A549 (cell line): ENCODE data around the gene MBD2. TPM values are rescaled to one million over a fixed set of nuclear protein-coding genes. Genes with fewer than 3 reads are reported as not detected.
"Not testable (repeated sequence)": the region's sequence is repeated elsewhere in the genome, so short reads cannot be mapped to it uniquely, and the experiment has no call there.

Experiments used
- ATAC-seq, 2 experiments: fragments of 200-7000 bp in 1 of 2; fragments of >200 bp in 1 of 2; cut with Nextera tagmentation in 1 of 2; cut with Tn5 transposase in 1 of 2; 3 replicates each; pipeline versions ENCODE4 v1.8.0 to v1.9.1; 2018 to 2020; ENCODE audit warnings: mild to moderate bottlenecking in 1 of 2, moderate library complexity in 1 of 2
- CTCF ChIA-PET: fragments of 300-600 bp; sonication (Branson Sonifier 250); formaldehyde crosslinking; extraction: SDS; loops from one replicate; lab custom pipeline; 2021; ENCODE audit warnings: antibody characterized with exemption, inconsistent platforms; lab: Yijun Ruan, JAX
- POLR2A ChIA-PET: fragments of 350-600 bp; formaldehyde crosslinking; extraction: SDS; loops from one replicate; lab custom pipeline; 2021; ENCODE audit warnings: antibody characterized with exemption, inconsistent platforms; lab: Yijun Ruan, JAX
- DNase-seq, 2 experiments: peaks; one replicate each; pipeline versions ENCODE4 v3.0.0 to v3.0.0-alpha.2; 2011 to 2016; ENCODE audit warnings: low read depth in 1 of 2, low spot score in 1 of 2
- FAIRE-seq: peaks from 2 replicates; lab custom pipeline; 2011; peaks lifted over from hg19 to GRCh38; lab: Jason Lieb, UNC
- H3K27ac ChIP-seq, 2 experiments: fragments of >200 bp; sonication (Bioruptor Twin); formaldehyde crosslinking; 3 replicates each; pipeline ENCODE4 v1.5.1; 2016 to 2017
- H3K4me1 ChIP-seq: fragments of >200 bp; sonication (Bioruptor Twin); formaldehyde crosslinking; 3 replicates; pipeline ENCODE4 v1.6.1; 2016
- H3K4me2 ChIP-seq: fragments of >200 bp; sonication (Bioruptor Twin); formaldehyde crosslinking; 3 replicates; pipeline ENCODE4 v1.6.1; 2016
- H3K4me3 ChIP-seq: fragments of >200 bp; sonication (Bioruptor Twin); formaldehyde crosslinking; 3 replicates; pipeline ENCODE4 v1.5.1; 2016
- H3K9me3 ChIP-seq: fragments of >200 bp; sonication (Bioruptor Twin); formaldehyde crosslinking; 3 replicates; pipeline ENCODE4 v1.6.1; 2016
- BHLHE40 ChIP-seq: IDR thresholded peaks from 2 replicates; pipeline ENCODE4 v1.6.1; 2012; ENCODE audit warnings: low read depth, low read length, inconsistent platforms
- CHD2 ChIP-seq: fragments of 150-350 bp; IDR thresholded peaks from 2 replicates; pipeline ENCODE4 v1.6.1; 2014; ENCODE audit warnings: low read length; ENCODE audit not compliant: partially characterized antibody
- FOSL2 ChIP-seq, 2 experiments: fragments of 450-650 bp in 1 of 2; fragments of >200 bp in 1 of 2; sonication (Bioruptor Twin) in 1 of 2; formaldehyde crosslinking; IDR thresholded peaks; 2 replicates each; pipeline versions ENCODE4 v1.5.0 to v1.6.1; 2016 to 2020; ENCODE audit warnings: mild to moderate bottlenecking in 1 of 2, moderate library complexity in 1 of 2
- GATA3 ChIP-seq: IDR thresholded peaks from 2 replicates; pipeline ENCODE4 v1.6.1; 2012; ENCODE audit warnings: borderline replicate concordance
- HOXB5 ChIP-seq: fragments of 250-450 bp; sonication (Bioruptor Pico); IDR thresholded peaks from 2 replicates; pipeline ENCODE4 v1.5.0; 2020; ENCODE audit warnings: mild to moderate bottlenecking, moderate library complexity
- JUNB ChIP-seq: fragments of >200 bp; sonication (Bioruptor Twin); formaldehyde crosslinking; IDR thresholded peaks from 2 replicates; pipeline ENCODE4 v1.6.1; 2016
- MAFK ChIP-seq: fragments of 450-650 bp; IDR thresholded peaks from 2 replicates; pipeline ENCODE4 v1.6.1; 2014; ENCODE audit not compliant: partially characterized antibody
- NPAS2 ChIP-seq: fragments of 250-450 bp; sonication (Bioruptor Pico); IDR thresholded peaks from 2 replicates; pipeline ENCODE4 v1.8.0; 2022; ENCODE audit warnings: mild to moderate bottlenecking, moderate library complexity, borderline replicate concordance
- PHF8 ChIP-seq: fragments of 200-600 bp; sonication (generic); IDR thresholded peaks from 2 replicates; pipeline ENCODE4 v1.6.1; 2016; ENCODE audit warnings: low read depth, mild to moderate bottlenecking, antibody characterized with exemption, moderate library complexity, borderline replicate concordance
- POLR2A ChIP-seq: IDR thresholded peaks from 2 replicates; pipeline ENCODE4 v1.6.1; 2012; ENCODE audit warnings: mild to moderate bottlenecking, low read length
- WGBS: methylation state at CpG from one replicate; pipeline ENCODE4 v1.1.6; 2017; ENCODE audit errors: missing lambda C conversion rate; 5-methylcytosine and 5-hydroxymethylcytosine counted together
- polyA plus RNA-seq, 4 experiments: library from polyadenylated mRNA; depleted of rRNA in 3 of 4; stranded (reverse); fragments of >200 nt; fragmentation: RNase III in 1 of 4; extraction: RNeasy Plus Mini Kit Qiagen cat#74134 plus additional on column Dnase treatment in 1 of 4; gene quantifications; 2 replicates in 3 of 4; 3 replicates in 1 of 4; pipeline ENCODE4 v1.2.3, GENCODE V29; 2011 to 2017
- TF ChIP-seq, protein P1 (sequence below): IDR thresholded peaks from 2 replicates; pipeline ENCODE4 v1.6.1; 2012
- TF ChIP-seq, protein P2 (sequence below): fragments of 200-600 bp; sonication (generic); IDR thresholded peaks from 2 replicates; pipeline ENCODE4 v1.6.1; 2016; ENCODE audit warnings: antibody characterized with exemption, mild to moderate bottlenecking, moderate library complexity
- TF ChIP-seq, protein P3 (sequence below): fragments of >200 bp; sonication (Bioruptor Twin); formaldehyde crosslinking; IDR thresholded peaks from 2 replicates; pipeline ENCODE4 v1.6.1; 2016
- TF ChIP-seq, protein P4 (sequence below): fragments of 250-450 bp; sonication (Bioruptor Pico); IDR thresholded peaks from 2 replicates; pipeline ENCODE4 v1.5.0; 2020; ENCODE audit warnings: low read depth, mild to moderate bottlenecking, moderate library complexity

MBD2 gene
- polyA plus RNA-seq, 2 of the 4 experiments (the other 2 are of a cell fraction) = 43.4 to 48.2 TPM

DNA sequence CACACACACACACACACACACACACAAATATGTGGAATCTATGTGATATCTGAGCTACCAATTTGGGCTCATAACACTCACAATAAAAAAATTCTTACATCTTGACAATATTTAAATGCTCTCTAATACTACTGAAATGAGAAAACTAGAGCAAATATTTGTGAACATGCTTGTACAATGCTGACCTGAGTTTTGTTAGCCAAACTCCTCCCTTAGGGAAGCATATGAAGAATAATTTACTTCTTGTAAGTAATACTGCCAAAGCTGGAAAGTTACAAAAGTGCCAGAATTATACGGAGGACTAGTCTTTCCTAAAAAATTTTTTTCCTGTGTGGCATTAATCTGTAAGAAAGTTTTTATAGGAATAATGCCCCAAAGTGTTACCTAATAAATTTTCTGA lies 18.5 kb downstream of the MBD2 start:
- Histone ChIP-seq H3K4me3 (no peak overlapping the region), H3K27ac (no peak overlapping the region), H3K4me1 (peaks cover 26% of the 10 kb centered on the region), H3K9me3 (no peaks in the 10 kb centered on the region), H3K4me2 (no peak overlapping the region)
- TF ChIP-seq, protein P1, sequence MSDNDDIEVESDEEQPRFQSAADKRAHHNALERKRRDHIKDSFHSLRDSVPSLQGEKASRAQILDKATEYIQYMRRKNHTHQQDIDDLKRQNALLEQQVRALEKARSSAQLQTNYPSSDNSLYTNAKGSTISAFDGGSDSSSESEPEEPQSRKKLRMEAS = no peak
- TF ChIP-seq BHLHE40 (no peak), JUNB (no peak), GATA3 (no peak), PHF8 (no peak), HOXB5 (CRISPR knock-in tag) (no peak), FOSL2 (IDR thresholded peaks at IDR 0.05) (no peak), FOSL2 (CRISPR knock-in tag; IDR thresholded peaks at IDR 0.05) (no peak), POLR2A (no peak), MAFK (no peak), CHD2 (no peak)
- TF ChIP-seq, protein P2, sequence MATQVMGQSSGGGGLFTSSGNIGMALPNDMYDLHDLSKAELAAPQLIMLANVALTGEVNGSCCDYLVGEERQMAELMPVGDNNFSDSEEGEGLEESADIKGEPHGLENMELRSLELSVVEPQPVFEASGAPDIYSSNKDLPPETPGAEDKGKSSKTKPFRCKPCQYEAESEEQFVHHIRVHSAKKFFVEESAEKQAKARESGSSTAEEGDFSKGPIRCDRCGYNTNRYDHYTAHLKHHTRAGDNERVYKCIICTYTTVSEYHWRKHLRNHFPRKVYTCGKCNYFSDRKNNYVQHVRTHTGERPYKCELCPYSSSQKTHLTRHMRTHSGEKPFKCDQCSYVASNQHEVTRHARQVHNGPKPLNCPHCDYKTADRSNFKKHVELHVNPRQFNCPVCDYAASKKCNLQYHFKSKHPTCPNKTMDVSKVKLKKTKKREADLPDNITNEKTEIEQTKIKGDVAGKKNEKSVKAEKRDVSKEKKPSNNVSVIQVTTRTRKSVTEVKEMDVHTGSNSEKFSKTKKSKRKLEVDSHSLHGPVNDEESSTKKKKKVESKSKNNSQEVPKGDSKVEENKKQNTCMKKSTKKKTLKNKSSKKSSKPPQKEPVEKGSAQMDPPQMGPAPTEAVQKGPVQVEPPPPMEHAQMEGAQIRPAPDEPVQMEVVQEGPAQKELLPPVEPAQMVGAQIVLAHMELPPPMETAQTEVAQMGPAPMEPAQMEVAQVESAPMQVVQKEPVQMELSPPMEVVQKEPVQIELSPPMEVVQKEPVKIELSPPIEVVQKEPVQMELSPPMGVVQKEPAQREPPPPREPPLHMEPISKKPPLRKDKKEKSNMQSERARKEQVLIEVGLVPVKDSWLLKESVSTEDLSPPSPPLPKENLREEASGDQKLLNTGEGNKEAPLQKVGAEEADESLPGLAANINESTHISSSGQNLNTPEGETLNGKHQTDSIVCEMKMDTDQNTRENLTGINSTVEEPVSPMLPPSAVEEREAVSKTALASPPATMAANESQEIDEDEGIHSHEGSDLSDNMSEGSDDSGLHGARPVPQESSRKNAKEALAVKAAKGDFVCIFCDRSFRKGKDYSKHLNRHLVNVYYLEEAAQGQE = no peak
- TF ChIP-seq, protein P3, sequence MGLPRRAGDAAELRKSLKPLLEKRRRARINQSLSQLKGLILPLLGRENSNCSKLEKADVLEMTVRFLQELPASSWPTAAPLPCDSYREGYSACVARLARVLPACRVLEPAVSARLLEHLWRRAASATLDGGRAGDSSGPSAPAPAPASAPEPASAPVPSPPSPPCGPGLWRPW = no peak
- ChIA-PET POLR2A (no interaction called here), CTCF (interaction anchor here (1.1 kb wide), 1 partner anchor 17 kb away, joined by 4 read pairs; no protein-coding TSS in a partner anchor)
- no peak for ATAC-seq
- DNase-seq = no peak
- no peak for FAIRE-seq
- 58% methylated on average over 1 of the region's 1 CpG for WGBS

DNA sequence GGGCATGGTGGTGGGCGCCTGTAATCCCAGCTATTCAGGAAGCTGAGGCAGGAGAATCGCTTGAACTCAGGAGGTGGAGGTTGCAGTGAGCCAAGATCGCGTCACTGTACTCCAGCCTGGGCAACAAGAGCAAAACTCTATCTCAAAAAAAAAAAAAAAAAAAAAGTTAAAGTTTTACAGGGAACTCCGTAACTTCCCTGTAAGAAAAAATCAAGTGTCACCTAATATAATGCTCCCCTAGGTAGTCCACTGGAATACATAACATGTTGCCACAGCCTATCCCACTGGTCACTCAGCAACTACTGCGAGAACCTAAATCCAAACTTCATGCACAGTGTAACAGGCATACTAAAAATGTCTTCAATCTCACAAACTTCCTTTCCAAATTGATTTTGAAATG lies 19.0 kb downstream of the MBD2 start:
- CTCF ChIA-PET, H3K27ac ChIP-seq, H3K4me2 ChIP-seq, H3K9me3 ChIP-seq, H3K4me3 ChIP-seq, DNase-seq, ATAC-seq, FAIRE-seq, POLR2A ChIA-PET: not testable (repeated sequence)
- H3K4me1 ChIP-seq = peaks cover 25% of the 10 kb centered on the region
- WGBS = 92% methylated on average over 6 of the region's 6 CpGs

DNA sequence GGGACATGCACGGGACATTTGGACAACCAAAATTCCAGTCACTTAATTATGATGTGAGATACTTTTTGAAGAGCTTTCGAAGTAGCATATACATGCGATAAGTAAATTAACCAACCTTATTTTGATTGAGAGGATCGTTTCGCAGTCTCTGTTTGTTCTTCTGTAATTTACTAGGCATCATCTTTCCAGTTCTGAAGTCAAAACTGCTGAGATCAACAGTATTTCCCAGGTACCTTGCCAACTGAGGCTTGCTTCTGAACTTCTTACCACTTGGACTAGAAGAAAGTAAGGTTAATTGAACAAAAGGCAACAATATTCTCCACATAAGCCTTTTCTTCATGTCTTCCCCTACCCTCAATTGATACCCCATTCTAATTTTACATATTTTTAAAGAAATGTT lies 19.6 kb downstream of the MBD2 start:
- Histone ChIP-seq H3K9me3 (no peaks in the 10 kb centered on the region), H3K4me3 (no peak overlapping the region), H3K4me1 (peaks cover 19% of the 10 kb centered on the region), H3K27ac (no peak overlapping the region), H3K4me2 (no peak overlapping the region)
- POLR2A ChIA-PET = no interaction called here
- FAIRE-seq (no peak), DNase-seq (no peak), ATAC-seq (no peak)
- CTCF ChIA-PET = no interaction called here
- WGBS = 95% methylated on average over 5 of the region's 5 CpGs
- peak; percentile 80 for TF ChIP-seq MAFK
- TF ChIP-seq NPAS2 = no peak

DNA sequence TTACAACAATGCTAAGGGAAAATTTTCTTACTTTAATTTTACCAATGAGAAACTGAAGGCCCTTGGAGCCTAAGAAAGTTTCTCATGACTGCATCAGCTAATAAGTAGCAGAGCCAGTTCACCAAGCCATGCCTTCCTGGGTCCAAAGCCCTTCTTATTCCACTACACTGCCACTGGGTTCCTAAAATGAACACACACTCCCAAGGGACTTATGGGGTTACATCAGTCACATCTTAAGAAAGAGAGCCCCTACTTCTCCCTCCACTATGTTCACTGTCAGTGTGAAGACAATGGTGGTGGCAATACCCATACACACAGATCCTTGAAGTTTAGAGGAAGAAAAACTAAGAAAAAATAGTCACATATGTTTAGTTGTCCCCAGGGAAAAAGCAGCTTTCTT lies 20.6 kb downstream of the MBD2 start:
- ATAC-seq = no peak

More for the DNA sequence above, 20.6 kb downstream of the MBD2 start:
- peaks cover 11% of the 10 kb centered on the region; the same call in 2 of the 3 replicates for H3K4me1 ChIP-seq
- DNase-seq = no peak
- H3K4me3 ChIP-seq = no peak overlapping the region
- no peak for FAIRE-seq
- ChIA-PET POLR2A (no interaction called here), CTCF (no interaction called here)
- no peaks in the 10 kb centered on the region for H3K9me3 ChIP-seq
- no peak overlapping the region for H3K4me2 ChIP-seq
- TF ChIP-seq, protein P4, sequence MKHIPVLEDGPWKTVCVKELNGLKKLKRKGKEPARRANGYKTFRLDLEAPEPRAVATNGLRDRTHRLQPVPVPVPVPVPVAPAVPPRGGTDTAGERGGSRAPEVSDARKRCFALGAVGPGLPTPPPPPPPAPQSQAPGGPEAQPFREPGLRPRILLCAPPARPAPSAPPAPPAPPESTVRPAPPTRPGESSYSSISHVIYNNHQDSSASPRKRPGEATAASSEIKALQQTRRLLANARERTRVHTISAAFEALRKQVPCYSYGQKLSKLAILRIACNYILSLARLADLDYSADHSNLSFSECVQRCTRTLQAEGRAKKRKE (CRISPR knock-in tag) = no peak
- H3K27ac ChIP-seq = no peak overlapping the region
